Activated CD8-positive, alpha-beta memory T cell treated with anti-CD3 and anti-CD28 coated beads, Interleukin-2, amount 50 U/mL, for 1 hour (primary cell): Measurements from ENCODE around the gene GLYAT.
"Not testable (repeated sequence)": the region's sequence is repeated elsewhere in the genome, so short reads cannot be mapped to it uniquely, and the experiment has no call there.

ENCODE experiments used
- DNase-seq: peaks from one replicate; pipeline ENCODE4 v3.0.0-alpha.2; 2020; ENCODE audit errors: extremely low read depth

GLYAT gene

DNA sequence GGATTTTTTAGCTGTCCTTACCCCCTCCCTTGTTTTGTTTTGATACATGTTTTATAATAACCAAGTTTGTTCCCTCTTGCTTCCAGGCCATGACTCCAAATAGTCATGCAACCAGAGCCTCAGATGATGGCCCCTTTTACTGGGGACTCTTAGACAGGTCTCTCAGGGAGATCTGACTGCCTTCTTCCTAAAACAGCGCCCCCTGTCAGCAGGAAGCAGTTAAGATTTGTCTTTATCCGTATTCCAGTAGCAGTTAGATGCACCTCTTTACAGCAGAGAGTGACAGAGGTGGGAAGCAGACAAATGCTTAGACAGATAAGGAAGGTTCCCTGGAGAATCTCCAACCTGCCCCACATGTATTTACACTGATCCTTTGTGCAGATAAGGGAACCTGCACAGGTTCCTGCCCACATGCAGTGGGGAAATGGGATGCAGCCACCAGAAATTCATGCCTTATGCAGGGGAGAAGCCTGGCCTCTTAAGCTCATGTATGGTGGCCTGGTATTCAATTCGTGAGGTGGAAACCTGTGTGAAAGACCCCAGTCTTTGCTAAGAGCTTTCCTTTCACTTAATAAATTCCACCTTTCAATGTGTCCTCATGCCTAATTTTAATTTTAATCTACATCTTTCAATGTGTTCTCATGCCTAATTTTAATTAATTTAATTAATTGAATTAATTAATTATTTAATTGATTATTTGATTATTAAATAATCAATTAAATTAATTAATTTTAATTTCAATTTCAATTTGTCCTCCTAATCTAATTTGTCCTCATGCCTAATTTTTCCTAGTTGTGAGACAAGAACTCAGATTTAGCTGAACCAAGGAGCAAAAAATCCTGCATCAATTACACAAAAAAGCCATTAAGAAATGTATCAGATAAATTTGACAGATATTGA is 11.5 kb upstream of the GLYAT start:
- no peak for DNase-seq

DNA sequence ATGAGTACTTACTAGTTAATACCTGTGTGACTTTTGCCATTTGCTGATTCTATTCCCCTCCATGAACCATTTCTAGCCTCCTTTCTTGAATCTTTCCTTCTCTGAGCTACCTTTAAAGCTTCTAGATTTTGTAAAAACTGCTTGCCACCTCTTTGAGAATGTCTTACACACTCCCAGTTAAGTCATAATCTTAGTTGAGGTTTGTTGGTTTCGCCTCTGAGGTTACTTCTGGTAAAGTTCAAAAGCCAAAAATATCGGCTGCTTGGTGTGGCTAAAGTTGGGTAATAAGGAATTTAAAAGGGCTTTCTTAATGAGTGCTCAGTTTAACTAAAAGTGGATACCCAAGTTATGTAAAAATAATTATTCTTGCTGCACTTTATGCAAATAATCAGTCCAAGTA is 10.4 kb upstream of the GLYAT start:
- no peak for DNase-seq

DNA sequence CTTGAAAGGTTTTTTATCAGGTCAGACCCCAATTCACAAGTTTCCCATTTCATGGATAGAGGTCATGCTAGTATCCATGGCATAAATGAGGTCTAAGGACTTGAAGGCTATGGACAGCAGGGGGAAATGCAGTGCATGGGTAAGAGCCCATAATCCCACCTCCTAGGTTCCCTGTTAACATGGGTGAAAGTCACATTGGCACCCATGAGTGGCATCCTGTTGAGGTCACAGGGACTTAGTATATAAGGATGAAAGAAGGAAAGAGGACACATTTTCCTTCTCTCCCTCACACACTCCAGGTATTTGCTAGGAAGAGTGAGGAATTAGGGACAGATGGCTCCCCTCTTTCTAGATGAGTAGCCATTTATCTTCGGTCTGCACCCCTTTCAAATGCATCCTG is 9.4 kb upstream of the GLYAT start:
- no peak for DNase-seq

DNA sequence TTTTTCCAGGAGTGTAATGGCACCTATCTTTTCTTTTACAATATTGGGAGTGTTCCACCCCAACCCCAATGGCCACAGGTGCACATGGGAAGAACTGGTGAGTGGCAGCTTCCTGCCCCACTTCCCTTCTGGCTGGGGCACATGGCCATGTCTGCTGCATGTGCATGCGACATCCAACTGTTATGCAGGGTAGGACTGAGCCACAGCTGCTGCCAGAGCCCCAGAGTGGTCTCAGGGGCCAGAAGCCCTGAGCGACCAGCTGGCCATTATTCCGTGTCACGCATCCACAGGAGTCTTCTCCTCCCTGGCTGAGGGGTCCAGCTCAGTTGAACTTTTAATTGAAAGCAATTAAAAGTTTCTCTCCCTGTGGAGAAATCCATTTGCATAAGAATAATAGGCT is 8.7 kb upstream of the GLYAT start:
- DNase-seq, result no peak

DNA sequence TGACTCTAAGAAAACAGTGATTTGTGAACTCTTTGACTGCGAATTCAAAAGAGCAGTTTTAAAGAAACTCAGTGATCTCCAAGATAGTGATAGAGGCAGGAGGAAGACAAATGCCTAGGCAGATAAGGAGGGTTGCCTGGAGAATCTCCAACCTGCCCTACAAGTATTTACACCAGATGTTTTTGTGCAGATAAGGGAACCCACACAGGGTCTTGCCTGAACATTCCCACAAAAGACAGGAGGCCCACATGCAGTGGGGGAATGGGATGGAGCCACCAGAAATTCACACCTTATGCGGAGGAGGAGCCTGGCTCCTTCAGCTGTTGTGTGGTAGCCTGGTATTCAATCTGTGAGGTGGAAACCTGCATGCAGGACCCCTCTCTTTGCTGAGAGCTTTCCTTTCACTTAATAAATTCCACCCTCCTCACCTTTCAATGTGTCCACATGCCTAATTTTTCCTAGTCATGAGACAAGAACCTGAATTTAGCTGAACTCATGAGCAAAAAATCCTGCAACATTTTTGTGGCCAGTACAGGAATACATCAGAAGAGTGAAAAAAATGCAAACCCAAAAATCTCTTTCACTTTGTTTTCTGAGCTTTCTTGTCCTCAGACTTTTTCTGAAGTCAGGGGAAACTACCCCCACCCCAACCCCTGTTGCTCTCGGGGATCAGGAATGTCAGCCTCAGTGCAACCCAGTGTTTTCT is 8.1 kb upstream of the GLYAT start:
- DNase-seq, result no peak

DNA sequence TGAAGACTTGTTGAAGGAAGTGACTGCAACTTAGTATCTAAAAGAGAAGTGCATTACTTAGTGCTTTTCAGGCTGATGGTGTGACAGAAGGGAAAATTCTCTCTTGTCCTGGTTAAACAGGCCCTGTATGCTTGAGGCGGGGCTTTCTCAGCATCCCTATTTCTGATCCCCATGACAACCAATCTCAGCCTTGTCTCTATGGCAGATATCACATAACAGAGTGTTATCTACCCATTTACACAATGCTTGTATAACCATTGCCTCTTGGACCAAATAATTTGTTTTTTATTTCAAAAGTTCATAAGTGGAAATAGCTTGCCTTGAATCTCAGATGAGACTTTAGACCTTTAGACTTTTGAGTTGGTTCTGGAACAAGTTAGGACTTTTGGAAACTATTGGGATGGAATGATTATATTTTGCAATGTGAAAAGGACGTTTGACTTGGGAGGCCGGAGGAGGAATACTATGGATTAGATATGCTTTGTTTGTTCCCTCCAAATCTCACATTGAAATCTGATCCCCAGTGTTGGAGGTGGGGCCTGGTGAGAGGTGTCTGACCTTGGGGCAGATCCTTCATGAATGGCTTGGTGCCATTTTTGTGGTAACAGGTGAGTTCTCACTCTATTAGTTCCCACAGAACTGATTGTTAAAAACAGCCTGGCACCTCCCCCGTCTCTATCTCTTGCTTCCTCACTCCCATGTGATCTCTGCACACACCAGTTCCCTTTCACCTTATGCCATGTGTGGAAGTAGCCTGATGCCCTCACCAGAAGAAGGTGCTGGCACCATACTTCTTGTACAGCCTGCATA is 3.1 kb upstream of the GLYAT start:
- no peak for DNase-seq

DNA sequence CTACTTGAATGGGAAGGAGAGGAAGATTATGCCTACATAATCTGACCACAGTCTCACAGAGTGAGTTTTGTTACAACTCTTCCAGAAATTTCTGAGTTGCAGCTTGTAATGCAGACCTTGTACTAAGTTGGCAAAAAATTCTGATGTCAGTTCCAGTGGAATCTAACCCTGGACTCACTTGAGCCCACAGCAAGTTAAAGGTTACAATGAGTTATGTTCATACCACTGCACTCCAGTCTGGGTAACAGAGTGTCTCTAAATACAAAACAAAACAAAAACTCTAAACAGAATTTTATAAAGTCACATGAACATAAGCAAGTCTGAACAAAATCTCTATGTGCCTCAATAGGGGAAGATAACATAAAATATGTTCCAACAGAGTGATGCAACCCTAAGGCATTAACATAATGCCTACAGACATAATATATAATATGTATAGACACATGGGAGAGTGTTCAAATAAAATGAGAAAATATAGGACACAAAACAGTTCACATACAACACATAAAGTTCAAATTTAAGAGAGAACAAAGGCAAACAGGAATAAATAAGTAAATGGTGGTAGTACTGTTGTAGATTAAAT is 1.1 kb downstream of the GLYAT start:
- no peak for DNase-seq

DNA sequence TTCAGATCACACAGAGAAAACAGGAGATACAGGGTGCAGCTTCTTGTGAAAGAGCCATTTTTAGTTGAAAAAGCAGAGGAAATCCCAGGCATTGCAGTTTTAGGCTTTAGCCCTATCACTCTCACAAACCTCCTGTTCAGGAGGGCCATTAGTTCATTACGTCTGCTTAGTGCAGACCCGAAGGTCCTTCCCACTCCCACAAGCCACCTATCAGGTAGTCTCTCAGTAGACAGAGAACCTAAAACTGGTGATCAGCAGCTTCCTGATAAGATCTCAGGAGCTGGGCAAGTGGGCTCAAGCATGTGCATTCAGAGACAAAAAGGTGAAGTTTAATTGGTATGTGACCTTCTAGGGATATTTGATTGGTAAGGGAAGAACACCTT is 4.3 kb downstream of the GLYAT start:
- DNase-seq, result no peak

DNA sequence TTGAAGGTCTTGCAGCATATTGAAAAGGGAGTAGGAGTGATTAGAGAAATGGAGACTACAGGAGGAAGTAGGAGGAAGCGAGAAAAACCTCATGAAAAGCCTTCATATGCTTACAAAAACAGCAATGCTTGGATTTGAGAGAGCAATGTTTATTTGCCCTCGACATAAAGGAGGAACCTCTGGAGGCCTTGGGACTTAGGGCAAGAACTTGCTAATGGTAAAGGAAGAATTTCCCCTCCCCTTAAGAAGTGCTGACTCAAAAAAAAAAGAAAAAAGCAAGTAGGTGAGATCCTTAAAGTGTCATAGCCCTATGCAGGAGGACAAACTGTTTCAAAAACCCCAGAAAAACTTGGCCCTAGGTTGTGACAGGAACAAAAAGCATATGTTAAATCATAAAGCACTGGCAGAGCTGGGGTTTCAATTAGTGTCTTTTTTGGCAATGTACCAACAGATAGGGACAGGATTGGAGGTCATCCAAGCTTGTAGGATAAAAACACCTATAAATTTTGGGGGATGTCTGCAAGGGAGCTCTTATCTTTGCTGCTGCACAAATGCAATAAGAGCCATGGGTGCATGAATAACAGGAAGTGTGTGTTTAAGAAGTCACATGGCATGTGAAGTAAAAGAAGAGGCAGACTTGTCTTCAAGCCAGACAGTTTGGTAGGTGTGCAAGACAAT is 4.9 kb downstream of the GLYAT start:
- DNase-seq, result no peak

DNA sequence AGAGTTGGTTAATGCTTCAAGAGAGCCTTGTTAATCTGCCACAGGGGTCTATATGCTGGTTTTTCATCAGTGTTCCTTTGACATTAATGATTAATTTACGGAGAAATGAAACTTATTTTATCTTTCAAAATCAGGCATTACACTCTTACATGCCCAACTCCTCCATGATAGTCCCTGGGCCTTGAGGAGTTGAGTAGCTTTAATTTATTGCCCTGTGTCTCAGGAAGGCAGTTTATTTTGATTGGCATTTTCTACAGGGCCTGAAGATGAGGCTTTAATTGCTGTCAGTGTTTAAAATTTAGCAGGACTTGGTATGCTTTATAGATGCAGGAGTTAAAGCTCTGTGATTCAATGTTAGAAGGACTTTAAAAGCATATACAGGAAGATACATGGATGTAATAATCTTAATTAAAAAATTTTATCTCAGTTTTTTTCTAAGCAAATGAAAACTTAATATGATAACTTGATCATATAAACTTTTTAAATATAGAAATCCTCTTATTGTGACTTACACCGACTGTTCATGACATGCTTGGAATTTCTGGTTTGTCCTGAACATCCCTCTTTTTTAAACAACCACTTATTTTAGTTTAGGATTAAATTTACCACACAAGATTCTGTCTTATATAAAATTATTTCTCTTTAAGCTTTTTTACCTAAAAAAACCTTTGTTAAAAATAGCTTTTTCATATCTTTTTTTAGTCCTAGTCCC is 12.2 kb downstream of the GLYAT start:
- no peak for DNase-seq

DNA sequence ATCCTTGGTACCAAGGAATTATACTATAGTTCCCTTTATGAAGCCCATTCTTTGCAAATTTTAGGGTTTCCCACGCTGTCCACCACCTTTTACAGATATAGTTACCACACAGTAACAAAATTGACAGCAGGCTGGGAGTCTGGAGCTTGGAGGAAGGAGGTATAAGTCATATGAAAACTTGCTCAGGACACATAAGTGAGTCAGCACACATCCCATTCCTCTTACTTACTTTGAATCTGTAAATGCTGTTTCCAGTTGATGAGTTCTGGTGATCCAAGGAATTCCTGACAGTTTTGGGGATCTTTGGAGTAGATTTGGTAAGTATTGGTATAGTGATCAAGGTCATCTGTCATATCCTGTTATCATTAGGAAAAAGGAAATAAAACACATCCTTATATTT is 19.2 kb downstream of the GLYAT start:
- no peak for DNase-seq

DNA sequence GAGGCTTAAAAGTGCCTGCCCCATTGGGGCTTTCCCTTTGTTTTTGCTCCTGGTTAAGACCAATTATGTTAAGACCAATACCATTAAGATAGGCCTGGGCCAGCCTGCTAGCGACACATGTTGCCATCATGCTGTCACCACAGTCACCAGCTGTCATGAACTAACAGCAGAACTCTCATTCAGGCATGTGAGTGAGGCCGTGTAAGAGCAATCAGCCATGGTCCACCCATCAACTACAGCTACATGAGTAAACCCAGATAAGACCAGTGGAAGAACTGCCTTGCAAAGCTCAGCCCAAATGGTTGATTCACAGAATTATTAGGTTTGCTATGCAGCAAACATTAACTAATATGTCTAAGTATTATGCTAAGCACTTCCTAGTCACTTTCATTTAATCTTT is 19.9 kb downstream of the GLYAT start:
- no peak for DNase-seq

DNA sequence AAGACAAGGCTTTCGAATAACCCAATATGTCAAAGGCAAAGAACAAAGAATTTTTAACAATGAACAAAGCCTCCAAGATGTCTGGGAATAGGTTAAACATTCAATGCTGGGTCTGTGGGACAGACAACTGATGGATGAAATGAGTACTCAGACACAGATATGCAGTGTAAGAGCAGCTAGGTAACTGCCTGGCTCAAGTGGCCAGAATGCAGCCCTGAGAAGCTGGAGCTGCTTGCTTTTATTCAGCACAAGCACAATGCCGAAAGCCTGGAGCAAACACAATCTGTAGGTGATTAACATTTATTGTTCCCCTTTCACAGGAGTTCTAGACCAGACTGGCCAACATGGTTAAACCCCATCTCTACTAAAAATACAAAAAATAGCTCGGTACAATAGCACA is 24.0 kb downstream of the GLYAT start:
- no peak for DNase-seq

DNA sequence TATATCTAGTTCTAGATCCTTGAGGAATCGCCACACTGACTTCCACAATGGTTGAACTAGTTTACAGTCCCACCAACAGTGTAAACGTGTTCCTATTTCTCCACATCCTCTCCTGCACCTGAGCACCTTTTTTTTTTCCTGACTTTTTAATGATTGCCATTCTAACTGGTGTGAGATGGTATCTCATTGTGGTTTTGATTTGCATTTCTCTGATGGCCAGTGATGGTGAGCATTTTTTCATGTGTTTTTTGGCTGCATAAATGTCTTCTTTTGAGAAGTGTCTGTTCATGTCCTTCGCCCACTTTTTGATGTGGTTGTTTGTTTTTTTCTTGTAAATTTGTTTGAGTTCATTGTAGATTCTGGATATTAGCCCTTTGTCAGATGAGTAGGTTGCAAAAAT is 34.9 kb downstream of the GLYAT start:
- not testable (repeated sequence) for DNase-seq

DNA sequence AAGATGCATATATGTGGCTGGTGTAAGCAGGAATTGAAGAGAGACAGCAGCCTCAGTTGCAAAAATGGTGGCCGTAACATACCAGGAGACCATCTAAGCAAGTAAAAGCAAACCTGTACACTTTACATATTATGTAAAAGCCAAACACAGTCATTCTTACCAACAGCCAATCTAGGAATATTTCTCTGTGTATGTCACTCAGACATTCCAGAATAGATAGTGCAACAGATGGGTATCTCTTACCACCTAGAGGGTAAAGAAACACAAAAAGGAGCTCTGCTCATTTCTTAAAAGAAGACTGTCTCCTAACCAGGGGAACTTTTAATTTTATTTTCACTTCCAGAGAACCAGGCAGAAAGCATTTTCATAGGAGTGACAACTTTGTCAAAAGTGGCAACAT is 38.7 kb downstream of the GLYAT start:
- no peak for DNase-seq

DNA sequence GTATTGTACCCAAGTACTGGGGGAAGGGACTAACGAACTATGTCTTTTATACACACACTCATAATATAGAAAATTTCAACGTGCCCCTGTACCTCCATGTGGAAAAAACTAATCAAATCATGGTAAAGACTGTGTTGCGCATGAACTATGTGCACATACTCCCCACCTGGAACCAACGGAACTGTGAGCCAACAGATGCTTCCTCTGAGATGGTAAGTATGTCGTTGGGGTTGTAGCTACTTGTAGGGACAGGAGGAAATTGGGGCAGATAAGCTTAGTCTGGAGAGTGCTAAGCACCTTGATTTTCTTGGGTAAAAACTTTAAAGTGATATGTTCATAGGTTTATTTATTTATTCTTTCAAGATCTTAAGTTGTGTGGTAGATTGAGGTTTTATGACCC is 40.1 kb downstream of the GLYAT start:
- no peak for DNase-seq

DNA sequence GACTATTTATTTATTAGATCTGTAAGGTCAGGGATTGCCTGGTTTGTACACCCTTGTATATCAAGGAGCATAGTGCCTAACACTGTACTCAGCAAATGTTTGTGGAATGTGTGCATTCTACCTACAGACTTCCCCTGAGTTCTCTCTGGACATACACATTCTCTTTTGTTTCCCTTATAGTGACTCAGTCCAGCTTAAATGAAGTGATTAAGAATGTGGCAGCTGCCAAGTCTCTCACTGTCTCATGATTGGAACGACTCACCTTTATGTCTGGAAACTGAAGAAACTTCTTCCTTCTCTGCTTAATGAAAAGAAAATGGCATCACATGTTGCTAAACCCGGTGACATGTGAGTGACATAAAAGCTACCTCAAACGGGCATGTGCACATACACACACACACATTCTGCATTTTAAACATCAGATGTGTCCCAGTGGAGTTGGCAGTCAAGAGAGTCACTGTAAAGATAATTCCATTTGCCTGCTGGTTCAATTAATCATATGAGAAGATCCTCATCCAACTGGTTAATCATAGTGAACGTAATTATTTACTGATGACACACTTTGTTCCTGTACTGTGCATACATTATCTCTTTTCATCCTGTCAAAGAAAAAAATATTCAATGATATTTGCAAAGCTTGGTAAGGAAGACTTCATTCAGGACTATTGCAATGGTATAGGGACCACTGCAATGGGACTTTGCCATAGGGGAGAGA is 42.8 kb downstream of the GLYAT start:
- DNase-seq, result no peak

DNA sequence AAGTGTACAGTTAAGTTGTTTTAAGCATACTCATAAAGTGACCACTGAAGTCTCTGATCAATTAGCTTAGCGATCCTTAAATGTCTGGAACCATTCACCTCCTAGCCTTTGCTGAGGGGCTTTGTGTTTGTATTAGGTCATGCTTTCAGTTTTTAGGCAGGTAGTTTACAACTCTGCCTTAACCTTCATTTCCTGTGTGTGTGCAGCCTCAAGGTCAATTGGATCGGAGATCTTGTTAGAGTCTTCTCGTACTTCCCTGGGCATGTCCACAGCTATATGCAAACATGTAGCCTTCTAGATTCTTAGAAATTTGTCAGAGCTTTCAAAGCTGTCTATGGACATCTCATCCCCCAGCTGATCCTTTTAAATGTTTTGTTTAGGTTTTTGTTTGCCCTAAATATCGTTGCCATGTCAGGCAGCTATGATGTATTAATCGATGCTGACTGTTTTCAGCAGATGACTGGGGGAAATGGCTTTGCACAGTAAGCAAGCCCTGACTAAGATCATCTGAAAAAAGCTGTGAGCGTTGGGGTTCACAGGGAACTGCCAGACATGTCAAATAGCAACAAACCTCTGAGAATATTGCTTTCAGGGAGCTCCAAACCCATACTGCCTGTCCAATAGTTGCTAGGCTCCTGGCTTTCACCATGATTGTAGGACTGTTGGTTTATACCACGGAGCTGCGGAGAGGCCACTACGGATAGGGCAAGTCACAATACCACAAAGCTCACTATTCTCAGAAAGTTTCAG is 45.6 kb downstream of the GLYAT start:
- no peak for DNase-seq

DNA sequence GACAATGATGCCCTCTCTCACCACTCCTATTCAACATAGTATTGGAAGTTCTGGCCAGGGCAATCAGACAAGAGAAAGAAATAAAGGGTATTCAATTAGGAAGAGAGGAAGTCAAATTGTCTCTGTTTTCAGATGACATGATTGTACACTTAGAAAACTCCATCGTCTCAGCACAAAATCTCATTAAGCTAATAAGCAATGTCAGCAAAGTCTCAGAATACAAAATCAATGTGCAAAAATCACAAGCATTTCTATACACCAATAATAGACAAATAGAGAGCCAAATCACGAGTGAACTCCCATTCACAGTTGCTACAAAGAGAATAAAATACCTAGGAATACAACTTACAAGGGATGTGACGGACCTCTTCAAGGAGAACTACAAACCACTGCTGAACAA is 49.1 kb downstream of the GLYAT start:
- not testable (repeated sequence) for DNase-seq

DNA sequence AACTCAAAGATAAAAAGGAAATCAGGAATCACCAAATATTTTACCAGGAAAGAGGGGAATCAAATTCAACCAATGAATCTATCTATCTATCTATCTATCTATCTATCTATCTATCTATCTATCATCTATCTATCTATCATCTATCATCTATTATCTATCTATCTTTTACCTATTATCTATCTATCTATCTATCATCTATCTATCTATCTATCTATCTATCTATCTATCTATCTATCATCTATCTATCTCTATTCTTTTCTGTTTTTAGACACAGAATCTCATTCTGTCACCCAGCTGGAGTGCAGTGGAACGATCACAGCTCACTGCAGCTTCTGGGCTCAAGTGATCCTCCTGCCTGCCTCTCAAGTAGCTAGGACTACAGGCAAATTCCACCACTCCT is 54.2 kb downstream of the GLYAT start:
- not testable (repeated sequence) for DNase-seq
